ENCODE results near the gene SYTL2.
"Not testable (repeated sequence)": the region's sequence is repeated elsewhere in the genome, so short reads cannot be mapped to it uniquely, and the experiment has no call there.

The SYTL2 gene

DNA sequence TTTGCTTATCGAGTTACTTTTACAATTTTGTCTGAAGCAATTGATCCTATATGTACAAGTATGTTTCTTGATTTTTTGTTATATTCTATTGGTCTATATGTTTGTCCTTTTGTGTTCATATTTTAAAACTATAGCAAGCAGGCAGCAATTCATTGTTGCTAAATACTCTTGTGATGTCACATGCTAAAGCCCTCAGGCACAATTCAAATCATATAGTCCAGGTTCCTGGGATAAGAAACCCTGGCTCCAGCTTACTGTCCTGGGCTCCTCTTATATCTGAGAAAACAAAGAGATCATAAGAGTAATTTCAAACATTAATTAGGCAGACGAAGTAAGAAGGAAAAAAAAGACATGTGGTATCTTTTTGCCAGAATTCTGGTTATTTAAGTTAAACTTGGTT lies 37.6 kb upstream of the SYTL2 start:
- no peaks in the 10 kb centered on the region for H3K36me3 ChIP-seq
- no peaks in the 10 kb centered on the region for H3K27me3 ChIP-seq
- H3K9me3 ChIP-seq: no peaks in the 10 kb centered on the region; the same call in 1 of the 2 replicates
- H3K4me1 ChIP-seq: no peaks in the 10 kb centered on the region
- no peak overlapping the region for H3K4me3 ChIP-seq (ENCODE audit: low read depth, low read length)
- TF ChIP-seq, protein P1, sequence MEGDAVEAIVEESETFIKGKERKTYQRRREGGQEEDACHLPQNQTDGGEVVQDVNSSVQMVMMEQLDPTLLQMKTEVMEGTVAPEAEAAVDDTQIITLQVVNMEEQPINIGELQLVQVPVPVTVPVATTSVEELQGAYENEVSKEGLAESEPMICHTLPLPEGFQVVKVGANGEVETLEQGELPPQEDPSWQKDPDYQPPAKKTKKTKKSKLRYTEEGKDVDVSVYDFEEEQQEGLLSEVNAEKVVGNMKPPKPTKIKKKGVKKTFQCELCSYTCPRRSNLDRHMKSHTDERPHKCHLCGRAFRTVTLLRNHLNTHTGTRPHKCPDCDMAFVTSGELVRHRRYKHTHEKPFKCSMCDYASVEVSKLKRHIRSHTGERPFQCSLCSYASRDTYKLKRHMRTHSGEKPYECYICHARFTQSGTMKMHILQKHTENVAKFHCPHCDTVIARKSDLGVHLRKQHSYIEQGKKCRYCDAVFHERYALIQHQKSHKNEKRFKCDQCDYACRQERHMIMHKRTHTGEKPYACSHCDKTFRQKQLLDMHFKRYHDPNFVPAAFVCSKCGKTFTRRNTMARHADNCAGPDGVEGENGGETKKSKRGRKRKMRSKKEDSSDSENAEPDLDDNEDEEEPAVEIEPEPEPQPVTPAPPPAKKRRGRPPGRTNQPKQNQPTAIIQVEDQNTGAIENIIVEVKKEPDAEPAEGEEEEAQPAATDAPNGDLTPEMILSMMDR (IDR thresholded peaks at IDR 0.05; ENCODE audit: low read depth, low read length): no peak
- no peak for DNase-seq

GRCh38 chr11:85848006-85848405 lies 37.1 kb upstream of the SYTL2 start:
- H3K4me1 ChIP-seq: no peaks in the 10 kb centered on the region
- no peaks in the 10 kb centered on the region; the same call in 1 of the 2 replicates for H3K9me3 ChIP-seq
- DNase-seq: no peak
- TF ChIP-seq, protein P1 (IDR thresholded peaks at IDR 0.05; ENCODE audit: low read depth, low read length): no peak
- H3K36me3 ChIP-seq: no peaks in the 10 kb centered on the region
- H3K4me3 ChIP-seq (ENCODE audit: low read depth, low read length): no peak overlapping the region
- no peaks in the 10 kb centered on the region for H3K27me3 ChIP-seq

DNA sequence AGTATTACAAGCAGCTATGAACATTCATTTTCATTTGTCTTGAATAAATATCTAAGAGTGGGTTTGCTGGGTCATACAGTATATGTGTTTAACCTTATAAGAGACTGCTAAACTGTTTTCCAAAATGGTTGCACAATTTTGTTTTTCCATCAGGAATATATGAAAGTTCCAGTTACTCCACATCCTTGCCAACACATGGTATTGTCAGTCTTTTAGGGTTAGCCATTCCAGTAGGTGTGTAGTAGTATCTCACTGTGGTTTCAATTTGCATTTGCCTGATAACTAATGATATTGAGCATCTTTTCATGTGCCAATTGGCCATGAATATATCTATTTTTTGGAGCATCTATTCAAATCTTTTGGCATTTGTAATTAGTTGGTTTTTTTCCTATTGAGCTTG lies 36.5 kb upstream of the SYTL2 start:
- Histone ChIP-seq H3K4me1 (no peaks in the 10 kb centered on the region), H3K9me3 (no peaks in the 10 kb centered on the region; the same call in 1 of the 2 replicates), H3K36me3 (no peaks in the 10 kb centered on the region), H3K27me3 (no peaks in the 10 kb centered on the region), H3K4me3 (ENCODE audit: low read depth, low read length) (no peak overlapping the region)
- no peak for DNase-seq
- TF ChIP-seq, protein P1 (IDR thresholded peaks at IDR 0.05; ENCODE audit: low read depth, low read length): no peak

- no peaks in the 10 kb centered on the region for H3K4me1 ChIP-seq
- no peaks in the 10 kb centered on the region for H3K27me3 ChIP-seq
- no peak overlapping the region for H3K4me3 ChIP-seq (ENCODE audit: low read depth, low read length)
- H3K36me3 ChIP-seq: no peaks in the 10 kb centered on the region
- DNase-seq: no peak
- H3K9me3 ChIP-seq: no peaks in the 10 kb centered on the region; the same call in 1 of the 2 replicates
- TF ChIP-seq, protein P1 (IDR thresholded peaks at IDR 0.05; ENCODE audit: low read depth, low read length): no peak
Measured at GRCh38 chr11:85845124-85845631, 34.2 kb upstream of the SYTL2 start.

- H3K4me3 ChIP-seq (ENCODE audit: low read depth, low read length): no peak overlapping the region
- TF ChIP-seq, protein P1 (IDR thresholded peaks at IDR 0.05; ENCODE audit: low read depth, low read length): no peak
- no peaks in the 10 kb centered on the region for H3K27me3 ChIP-seq
- no peaks in the 10 kb centered on the region; the same call in 1 of the 2 replicates for H3K9me3 ChIP-seq
- H3K4me1 ChIP-seq: no peaks in the 10 kb centered on the region
- no peaks in the 10 kb centered on the region for H3K36me3 ChIP-seq
- DNase-seq: no peak
Measured at GRCh38 chr11:85844439-85845123, 33.6 kb upstream of the SYTL2 start.

DNA sequence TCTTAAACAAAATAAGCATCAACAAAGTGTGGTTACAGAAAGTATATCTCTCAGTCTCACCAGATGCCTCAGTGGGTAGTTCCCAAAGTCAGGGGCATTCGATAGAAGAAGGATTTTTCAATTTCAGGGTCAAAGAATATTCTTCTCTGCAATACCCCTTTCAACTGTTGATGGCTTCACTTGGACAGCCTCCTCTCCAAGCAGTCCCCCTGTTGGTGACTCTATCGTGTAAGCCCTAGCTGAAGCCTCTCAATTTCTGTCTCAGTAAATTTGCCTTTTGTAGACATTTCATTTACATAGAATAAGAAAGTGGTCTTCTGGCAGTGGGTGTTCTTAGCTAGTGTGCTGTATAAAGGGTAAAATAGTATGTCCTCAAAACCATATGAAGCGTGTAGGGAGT lies 33.0 kb upstream of the SYTL2 start:
- Histone ChIP-seq H3K4me1 (no peaks in the 10 kb centered on the region), H3K27me3 (no peaks in the 10 kb centered on the region), H3K36me3 (no peaks in the 10 kb centered on the region), H3K9me3 (no peaks in the 10 kb centered on the region; the same call in 1 of the 2 replicates), H3K4me3 (ENCODE audit: low read depth, low read length) (no peak overlapping the region)
- no peak for DNase-seq
- TF ChIP-seq, protein P1 (IDR thresholded peaks at IDR 0.05; ENCODE audit: low read depth, low read length): no peak

GRCh38 chr11:85840932-85841331 lies 30.0 kb upstream of the SYTL2 start:
- not testable (repeated sequence) for H3K9me3 ChIP-seq; DNase-seq; H3K36me3 ChIP-seq; H3K27me3 ChIP-seq; H3K4me3 ChIP-seq (ENCODE audit: low read depth, low read length); H3K4me1 ChIP-seq

All from BE2C (cell line).